PC-9 (cell line): ENCODE results near the gene MCM5. TPM values are rescaled to one million over a fixed set of nuclear protein-coding genes. Genes with fewer than 3 reads are reported as not detected.
A peak's percentile ranks its signal among the peaks of the same experiment; 100 is the strongest.

Experiments
- BruUV-seq: library from RNA; stranded (reverse); fragments of 400-500 nt; replicated peaks from 2 replicates; lab custom pipeline; 2021; lab: Mats Ljungman, UMichigan
- CTCF ChIA-PET: fragments of 300-600 bp; sonication (Branson Sonifier 250); formaldehyde crosslinking; loops from one replicate; lab custom pipeline; 2022; ENCODE audit warnings: antibody characterized with exemption; lab: Charles Lee
- POLR2A ChIA-PET: fragments of 300-600 bp; sonication (Branson Sonifier 250); formaldehyde crosslinking; loops from one replicate; lab custom pipeline; 2022; ENCODE audit warnings: antibody characterized with exemption; ENCODE audit not compliant: unreplicated experiment; lab: Charles Lee
- DNase-seq, 2 experiments: peaks; one replicate each; pipeline versions ENCODE4 v3.0.0 to v3.0.0-alpha.2; 2015 to 2022; ENCODE audit warnings: mixed read lengths in 1 of 2
- H2AFZ ChIP-seq: fragments of 200-600 bp; sonication (generic); 2 replicates; pipeline ENCODE4 v1.8.1; 2017; ENCODE audit warnings: antibody characterized with exemption
- H3F3A ChIP-seq: fragments of 200-600 bp; sonication (generic); 2 replicates; pipeline ENCODE4 v1.8.1; 2017; ENCODE audit warnings: antibody characterized with exemption, mild to moderate bottlenecking, low read depth; ENCODE audit not compliant: insufficient read depth
- H3K27ac ChIP-seq: fragments of 200-600 bp; sonication (generic); 2 replicates; pipeline ENCODE4 v1.6.1; 2016; ENCODE audit warnings: mixed run types
- H3K27me3 ChIP-seq: fragments of 200-600 bp; sonication (generic); 2 replicates; pipeline ENCODE4 v1.6.1; 2016; ENCODE audit warnings: low read depth, mixed run types; ENCODE audit not compliant: insufficient read depth
- H3K36me3 ChIP-seq: fragments of 200-600 bp; sonication (generic); 2 replicates; pipeline ENCODE4 v1.6.1; 2016; ENCODE audit warnings: low read depth, mixed run types
- H3K4me1 ChIP-seq: fragments of 200-600 bp; sonication (generic); replicated peaks from 2 replicates; pipeline ENCODE4 v1.6.1; 2016; ENCODE audit warnings: mixed run types; ENCODE audit not compliant: insufficient read depth
- H3K4me2 ChIP-seq: fragments of 200-600 bp; sonication (generic); 2 replicates; pipeline ENCODE4 v1.6.1; 2017; ENCODE audit warnings: mixed run types
- H3K4me3 ChIP-seq: fragments of 200-600 bp; sonication (generic); 2 replicates; pipeline ENCODE4 v1.6.1; 2016; ENCODE audit warnings: mixed run types
- H3K79me2 ChIP-seq: fragments of 200-600 bp; sonication (generic); 2 replicates; pipeline ENCODE4 v1.6.1; 2017; ENCODE audit warnings: low read depth, mixed run types
- H3K9me2 ChIP-seq: fragments of 200-600 bp; sonication (generic); 2 replicates; pipeline ENCODE4 v1.8.1; 2017; ENCODE audit warnings: mild to moderate bottlenecking; ENCODE audit not compliant: insufficient read depth
- H3K9me3 ChIP-seq: fragments of 200-600 bp; sonication (generic); 2 replicates; pipeline ENCODE4 v1.8.1; 2016; ENCODE audit warnings: low read depth; ENCODE audit not compliant: insufficient read depth
- H4K20me1 ChIP-seq: fragments of 200-600 bp; sonication (generic); 2 replicates; pipeline ENCODE4 v1.8.1; 2017; ENCODE audit not compliant: insufficient read depth
- EZH2 ChIP-seq: fragments of 200-600 bp; sonication (generic); IDR thresholded peaks from 2 replicates; pipeline ENCODE4 v1.8.0; 2017; ENCODE audit warnings: antibody characterized with exemption, low read depth
- intact Hi-C: fragments of 100-400 bp; cut with micrococcal nuclease; formaldehyde crosslinking; loops from one replicate; pipeline ENCODE4 v1.10.0; 2022; ENCODE audit not compliant: unreplicated experiment
- total RNA-seq: library from RNA; stranded (reverse); gene quantifications from 2 replicates; pipeline ENCODE4 v1.2.3, GENCODE V29; 2021
- TF ChIP-seq, protein P1 (sequence below): fragments of 200-600 bp; sonication (generic); conservative IDR thresholded peaks from 2 replicates; pipeline ENCODE4 v1.6.1; 2017; ENCODE audit warnings: mixed run types, antibody characterized with exemption, mild to moderate bottlenecking, moderate library complexity

The MCM5 gene
- total RNA-seq, 1 experiment from 2014 or later = 115 TPM

DNA sequence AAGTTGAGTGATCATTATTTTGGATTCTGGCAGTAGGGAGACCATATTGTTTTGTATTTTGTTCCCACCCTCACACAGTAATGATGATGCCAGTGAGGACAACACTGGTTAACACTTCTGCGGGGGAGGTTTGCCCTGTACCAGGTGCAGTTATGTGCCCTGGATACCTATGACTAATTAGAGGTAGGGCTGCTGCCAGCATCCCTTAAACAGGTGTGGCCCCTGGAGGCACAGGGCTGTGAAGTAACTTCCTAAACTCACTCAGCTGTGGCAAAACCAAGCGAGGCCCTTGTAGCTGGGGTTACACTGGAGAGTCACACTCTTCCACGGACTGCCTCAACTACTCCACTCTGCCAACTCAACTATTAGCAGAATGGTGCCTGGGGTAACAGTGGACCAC lies 64.5 kb downstream of the MCM5 start:
- H2AFZ ChIP-seq = no peak overlapping the region
- no TSS peak for BruUV-seq
- H3K4me2 ChIP-seq = peak overlapping the region; percentile 11; the same call in 1 of the 2 replicates
- intact Hi-C loops = no loop called here
- ChIA-PET POLR2A (no interaction called here), CTCF (no interaction called here)
- H3K4me1 ChIP-seq = peaks cover 15% of the 10 kb centered on the region
- H3K79me2 ChIP-seq = no peaks in the 10 kb centered on the region
- no peaks in the 10 kb centered on the region for H3K9me2 ChIP-seq
- H3K27ac ChIP-seq = no peak overlapping the region
- peaks cover 16% of the 10 kb centered on the region; the same call in 1 of the 2 replicates for H3F3A ChIP-seq
- H3K4me3 ChIP-seq = no peak overlapping the region
- no peaks in the 10 kb centered on the region for H3K27me3 ChIP-seq
- no peak for TF ChIP-seq EZH2
- TF ChIP-seq, protein P1, sequence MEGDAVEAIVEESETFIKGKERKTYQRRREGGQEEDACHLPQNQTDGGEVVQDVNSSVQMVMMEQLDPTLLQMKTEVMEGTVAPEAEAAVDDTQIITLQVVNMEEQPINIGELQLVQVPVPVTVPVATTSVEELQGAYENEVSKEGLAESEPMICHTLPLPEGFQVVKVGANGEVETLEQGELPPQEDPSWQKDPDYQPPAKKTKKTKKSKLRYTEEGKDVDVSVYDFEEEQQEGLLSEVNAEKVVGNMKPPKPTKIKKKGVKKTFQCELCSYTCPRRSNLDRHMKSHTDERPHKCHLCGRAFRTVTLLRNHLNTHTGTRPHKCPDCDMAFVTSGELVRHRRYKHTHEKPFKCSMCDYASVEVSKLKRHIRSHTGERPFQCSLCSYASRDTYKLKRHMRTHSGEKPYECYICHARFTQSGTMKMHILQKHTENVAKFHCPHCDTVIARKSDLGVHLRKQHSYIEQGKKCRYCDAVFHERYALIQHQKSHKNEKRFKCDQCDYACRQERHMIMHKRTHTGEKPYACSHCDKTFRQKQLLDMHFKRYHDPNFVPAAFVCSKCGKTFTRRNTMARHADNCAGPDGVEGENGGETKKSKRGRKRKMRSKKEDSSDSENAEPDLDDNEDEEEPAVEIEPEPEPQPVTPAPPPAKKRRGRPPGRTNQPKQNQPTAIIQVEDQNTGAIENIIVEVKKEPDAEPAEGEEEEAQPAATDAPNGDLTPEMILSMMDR = no peak
- peak in 1 of 2 experiments; percentile 80 for DNase-seq
- no peaks in the 10 kb centered on the region for H4K20me1 ChIP-seq
- no peaks in the 10 kb centered on the region; the same call in 1 of the 2 replicates for H3K9me3 ChIP-seq
- H3K36me3 ChIP-seq = no peaks in the 10 kb centered on the region

DNA sequence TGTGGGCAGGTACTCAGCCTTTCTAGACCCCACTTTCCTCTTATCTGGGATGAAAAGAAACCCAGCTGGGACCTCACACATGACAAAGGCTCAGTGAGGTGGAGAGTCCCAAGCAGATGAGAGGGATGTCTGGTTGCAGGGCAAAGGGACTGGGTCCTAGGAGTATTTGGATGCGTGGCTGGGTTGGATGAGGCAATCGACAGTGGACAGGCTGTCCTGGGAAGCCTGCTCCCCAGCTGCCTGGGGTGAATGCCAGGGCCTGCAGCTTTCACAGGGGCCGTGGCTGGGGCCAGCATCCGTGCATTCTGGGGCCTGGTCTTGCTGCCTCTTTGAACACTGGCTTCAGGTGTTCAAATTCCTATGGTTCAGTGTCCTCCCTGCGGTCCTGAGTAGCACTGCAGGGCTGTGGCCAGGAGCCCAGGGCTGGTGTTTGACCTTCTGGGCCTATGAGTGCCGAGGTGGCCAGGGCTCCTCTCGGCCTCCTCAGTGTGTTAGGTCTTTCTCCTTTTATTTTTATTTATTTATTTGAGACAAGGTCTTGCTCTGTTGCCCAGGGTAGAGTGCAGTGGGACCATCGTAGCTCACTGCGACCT lies 65.3 kb downstream of the MCM5 start:
- Histone ChIP-seq H3K27ac (no peak overlapping the region), H3K9me3 (no peaks in the 10 kb centered on the region; the same call in 1 of the 2 replicates), H3K79me2 (no peaks in the 10 kb centered on the region), H2AFZ (no peak overlapping the region), H3K36me3 (no peaks in the 10 kb centered on the region), H3K4me2 (no peak overlapping the region), H3K27me3 (no peaks in the 10 kb centered on the region), H3F3A (peaks cover 16% of the 10 kb centered on the region; the same call in 1 of the 2 replicates), H3K4me1 (peaks cover 15% of the 10 kb centered on the region), H4K20me1 (no peaks in the 10 kb centered on the region), H3K9me2 (no peaks in the 10 kb centered on the region), H3K4me3 (no peak overlapping the region)
- DNase-seq = no peak
- TF ChIP-seq EZH2 = no peak
- TF ChIP-seq, protein P1 = no peak
- BruUV-seq = no TSS peak
- intact Hi-C loops = no loop called here
- CTCF ChIA-PET = no interaction called here
- POLR2A ChIA-PET = no interaction called here

DNA sequence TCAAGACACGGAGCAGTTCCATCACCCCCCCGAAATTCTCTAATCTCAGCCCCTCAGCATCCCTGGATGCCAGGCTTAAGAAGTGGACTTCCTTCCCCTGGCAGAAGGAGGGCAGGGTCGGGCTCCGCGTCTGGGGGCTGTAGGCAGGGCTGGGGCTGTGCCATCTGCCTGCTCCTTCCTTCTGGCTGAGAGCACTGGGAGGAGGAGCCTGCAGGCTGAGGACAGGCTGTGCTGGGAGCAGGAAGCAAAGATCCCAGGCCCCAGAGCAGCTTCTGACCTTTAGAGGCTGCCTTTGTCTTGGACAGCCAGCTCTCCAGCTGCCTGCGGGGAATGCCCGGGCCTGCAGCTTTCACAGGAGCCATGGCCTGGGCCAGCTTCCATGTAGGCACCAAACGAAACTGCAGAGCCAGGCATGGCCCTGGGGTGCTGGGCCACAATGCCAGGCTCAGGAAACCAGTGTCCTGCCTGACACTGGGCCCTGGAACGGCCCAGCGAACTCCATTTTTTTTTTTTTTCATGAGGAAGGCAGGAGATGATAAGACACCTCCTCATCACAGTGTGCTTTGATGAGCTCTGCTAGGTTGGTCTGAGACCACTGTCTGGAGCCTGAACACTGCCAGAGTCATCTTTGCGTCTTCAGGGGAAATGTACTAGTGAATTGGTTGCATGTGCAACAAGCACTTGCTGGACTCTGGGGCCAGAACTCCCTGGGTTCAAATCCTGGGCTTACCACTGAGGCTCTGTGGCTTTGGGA lies 67.9 kb downstream of the MCM5 start:
- intact Hi-C loops = no loop called here
- BruUV-seq = no TSS peak
- CTCF ChIA-PET = no interaction called here
- no peak for TF ChIP-seq EZH2
- TF ChIP-seq, protein P1 = no peak
- Histone ChIP-seq H3K27me3 (no peaks in the 10 kb centered on the region), H2AFZ (no peak overlapping the region), H3K36me3 (no peaks in the 10 kb centered on the region), H3K27ac (no peak overlapping the region), H3K4me3 (no peak overlapping the region), H3K79me2 (no peaks in the 10 kb centered on the region), H3K4me2 (no peak overlapping the region), H3K4me1 (peaks cover 15% of the 10 kb centered on the region), H4K20me1 (no peaks in the 10 kb centered on the region), H3K9me2 (no peaks in the 10 kb centered on the region), H3F3A (peaks cover 22% of the 10 kb centered on the region; the same call in 1 of the 2 replicates), H3K9me3 (no peaks in the 10 kb centered on the region; the same call in 1 of the 2 replicates)
- POLR2A ChIA-PET = no interaction called here
- DNase-seq = no peak
